Neural cell (in vitro differentiated cells): ENCODE data around the gene F13B. TPM values are rescaled to one million over a fixed set of nuclear protein-coding genes. Genes with fewer than 3 reads are reported as not detected.

Source experiments
- H2AFZ ChIP-seq: fragments of 200-600, 300-800 bp; sonication (generic), shearing (Covaris generic); 2 replicates; pipeline ENCODE4 v1.6.0; 2014; ENCODE audit warnings: low read depth, mild to moderate bottlenecking, antibody characterized with exemption, low read length, moderate library complexity
- H3F3A ChIP-seq: fragments of 200-600 bp; shearing (Covaris generic); 2 replicates; pipeline ENCODE4 v1.6.1; 2016; ENCODE audit warnings: mild to moderate bottlenecking, moderate library complexity, mixed read lengths, antibody characterized with exemption, low read length; ENCODE audit not compliant: insufficient read depth, poor library complexity, severe bottlenecking
- H3K27ac ChIP-seq: fragments of 200-600, 300-800 bp; sonication (generic), shearing (Covaris generic); 2 replicates; pipeline ENCODE4 v1.5.1; 2014; ENCODE audit warnings: mild to moderate bottlenecking, low read length, moderate library complexity
- H3K27me3 ChIP-seq: fragments of 300-800, 200-600 bp; sonication (generic), shearing (Covaris generic); 2 replicates; pipeline ENCODE4 v1.6.0; 2014; ENCODE audit warnings: mild to moderate bottlenecking, low read depth, low read length, moderate library complexity; ENCODE audit not compliant: insufficient read depth
- H3K36me3 ChIP-seq: fragments of 300-800, 200-600 bp; sonication (generic), shearing (Covaris generic); 2 replicates; pipeline ENCODE4 v1.5.1; 2014; ENCODE audit warnings: mild to moderate bottlenecking, antibody characterized with exemption, low read length, moderate library complexity; ENCODE audit not compliant: insufficient read depth
- H3K4me2 ChIP-seq: fragments of 300-800, 200-600 bp; sonication (generic), shearing (Covaris generic); 2 replicates; pipeline ENCODE4 v1.6.0; 2014; ENCODE audit warnings: mild to moderate bottlenecking, low read length
- H3K4me3 ChIP-seq: fragments of 300-800, 200-600 bp; sonication (generic), shearing (Covaris generic); 2 replicates; pipeline ENCODE4 v1.5.1; 2014; ENCODE audit warnings: mild to moderate bottlenecking, low read length, moderate library complexity
- H3K79me2 ChIP-seq: fragments of 200-600 bp; shearing (Covaris generic); replicated peaks from 2 replicates; pipeline ENCODE4 v1.6.0; 2014; ENCODE audit warnings: mild to moderate bottlenecking, low read length, moderate library complexity; ENCODE audit not compliant: insufficient read depth
- H3K9ac ChIP-seq: fragments of 300-800, 200-600 bp; sonication (generic), shearing (Covaris generic); 2 replicates; pipeline ENCODE4 v1.6.1; 2016; ENCODE audit warnings: mild to moderate bottlenecking, low read length, mixed read lengths
- H3K9me2 ChIP-seq: fragments of 200-600 bp; shearing (Covaris generic); 2 replicates; pipeline ENCODE4 v1.6.1; 2016; ENCODE audit warnings: mild to moderate bottlenecking, low read length, mixed read lengths; ENCODE audit not compliant: insufficient read depth
- H3K9me3 ChIP-seq: fragments of 200-600, 300-800 bp; sonication (generic), shearing (Covaris generic); 2 replicates; pipeline ENCODE4 v1.6.1; 2016; ENCODE audit warnings: mild to moderate bottlenecking, mixed run types, low read length, moderate library complexity, mixed read lengths
- H4K20me1 ChIP-seq: fragments of 200-600 bp; shearing (Covaris generic); 2 replicates; pipeline ENCODE4 v1.6.1; 2016; ENCODE audit warnings: mild to moderate bottlenecking, mixed run types; ENCODE audit not compliant: insufficient read depth
- EP300 ChIP-seq: fragments of 450-650 bp; conservative IDR thresholded peaks from 2 replicates; pipeline ENCODE4 v1.6.1; 2014; ENCODE audit warnings: antibody characterized with exemption, mild to moderate bottlenecking, moderate library complexity; ENCODE audit not compliant: poor library complexity, severe bottlenecking
- EZH2 ChIP-seq: fragments of 200-600, 300-800 bp; shearing (Covaris generic), sonication (generic); IDR thresholded peaks from 2 replicates; pipeline ENCODE4 v1.6.1; 2014; ENCODE audit warnings: antibody characterized with exemption, low read length, borderline replicate concordance, mild to moderate bottlenecking; ENCODE audit not compliant: insufficient read depth, poor library complexity, severe bottlenecking
- MXI1 ChIP-seq: fragments of 450-650 bp; conservative IDR thresholded peaks from 2 replicates; pipeline ENCODE4 v1.6.1; 2014; ENCODE audit warnings: antibody characterized with exemption, mild to moderate bottlenecking; ENCODE audit not compliant: poor library complexity, severe bottlenecking
- POLR2AphosphoS5 ChIP-seq: IDR thresholded peaks from 2 replicates; pipeline ENCODE4 v1.6.1; 2012
- RAD21 ChIP-seq: fragments of 450-650 bp; conservative IDR thresholded peaks from 2 replicates; pipeline ENCODE4 v1.6.1; 2014; ENCODE audit warnings: antibody characterized with exemption, mild to moderate bottlenecking, moderate library complexity
- SMC3 ChIP-seq: fragments of 450-650 bp; conservative IDR thresholded peaks from 2 replicates; pipeline ENCODE4 v1.6.1; 2014; ENCODE audit warnings: antibody characterized with exemption, mild to moderate bottlenecking, moderate library complexity; ENCODE audit not compliant: poor library complexity
- TAF1 ChIP-seq: IDR thresholded peaks from 2 replicates; pipeline ENCODE4 v1.6.1; 2012; ENCODE audit warnings: low read depth
- polyA plus RNA-seq: library from polyadenylated mRNA; depleted of rRNA; stranded (reverse); fragments of >200 nt; gene quantifications from 2 replicates; pipeline ENCODE4 v1.2.3, GENCODE V29; 2014
- TF ChIP-seq, protein P1 (sequence below): IDR thresholded peaks from 2 replicates; pipeline ENCODE4 v1.6.1; 2012; ENCODE audit warnings: borderline replicate concordance
- TF ChIP-seq, protein P2 (sequence below): fragments of 450-650 bp; IDR thresholded peaks from 2 replicates; pipeline ENCODE4 v1.5.1; 2014; ENCODE audit warnings: antibody characterized with exemption, mild to moderate bottlenecking, moderate library complexity; ENCODE audit not compliant: poor library complexity, severe bottlenecking

The F13B gene
- polyA plus RNA-seq, 1 donor from 2014 or later: not detected

DNA sequence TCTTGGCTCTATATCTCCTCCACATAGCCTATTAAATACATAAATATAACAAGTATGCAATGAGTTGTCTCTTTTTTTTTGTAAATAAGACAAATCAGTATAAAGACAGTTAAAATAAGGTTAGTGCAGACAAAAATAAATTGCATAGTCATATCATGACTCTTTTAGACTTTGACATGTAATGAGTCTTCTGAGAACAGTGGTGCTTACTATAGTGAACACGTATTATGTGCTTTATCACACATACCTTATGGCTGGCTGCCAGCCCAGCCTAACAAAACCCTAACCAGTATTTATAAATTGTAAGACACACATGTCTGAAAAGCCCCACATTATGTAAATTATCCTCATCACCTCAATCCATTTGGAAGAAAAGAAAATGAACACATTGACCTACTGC lies 29.1 kb upstream of the F13B start:
- no peaks in the 10 kb centered on the region for H3F3A ChIP-seq
- TF ChIP-seq EP300: no peak
- no peak for TF ChIP-seq EZH2
- no peak for TF ChIP-seq RAD21
- H3K9ac ChIP-seq: no peak overlapping the region
- H3K27me3 ChIP-seq: no peaks in the 10 kb centered on the region
- no peaks in the 10 kb centered on the region for H3K9me3 ChIP-seq
- H2AFZ ChIP-seq: no peak overlapping the region
- H3K9me2 ChIP-seq: no peaks in the 10 kb centered on the region
- H3K4me2 ChIP-seq: no peak overlapping the region
- no peaks in the 10 kb centered on the region for H3K36me3 ChIP-seq
- no peak overlapping the region for H3K27ac ChIP-seq
- no peaks in the 10 kb centered on the region for H3K79me2 ChIP-seq
- no peaks in the 10 kb centered on the region for H4K20me1 ChIP-seq
- H3K4me3 ChIP-seq: no peak overlapping the region

DNA sequence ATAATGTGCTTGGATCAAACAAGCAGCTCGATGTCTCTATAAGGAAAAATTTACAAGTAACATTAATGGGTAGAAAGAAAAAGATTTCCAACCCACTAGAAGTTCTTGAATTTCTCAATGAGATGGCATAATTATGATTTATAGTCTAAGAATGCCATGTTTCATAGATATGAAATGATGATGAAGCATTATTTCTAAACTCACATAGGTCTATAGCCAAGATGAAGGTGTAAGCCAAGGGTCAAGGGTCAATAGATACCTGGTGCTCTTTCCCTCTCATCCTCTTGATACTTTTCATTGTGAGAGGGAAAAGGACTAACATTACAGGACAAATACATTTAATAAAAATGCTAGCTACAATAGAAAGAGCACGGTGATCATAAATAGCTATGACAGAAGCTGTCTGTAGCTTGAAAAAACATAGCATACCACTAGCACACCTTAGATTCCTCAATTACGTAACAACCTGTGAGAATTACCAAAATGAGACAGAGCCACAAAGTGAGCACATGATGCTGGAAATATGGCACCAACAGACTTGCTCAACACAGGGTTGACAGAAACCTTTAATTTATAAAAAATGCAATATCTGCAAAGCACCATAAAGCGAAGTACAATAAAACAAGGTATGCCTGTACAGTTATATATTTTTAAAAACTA lies 26.3 kb upstream of the F13B start:
- Histone ChIP-seq H3K4me3 (no peak overlapping the region), H3K9ac (no peak overlapping the region), H3K36me3 (no peaks in the 10 kb centered on the region), H3K27ac (no peak overlapping the region), H3K9me3 (no peaks in the 10 kb centered on the region), H3K4me2 (no peak overlapping the region), H3K79me2 (no peaks in the 10 kb centered on the region), H4K20me1 (no peaks in the 10 kb centered on the region), H3F3A (no peaks in the 10 kb centered on the region), H3K27me3 (no peaks in the 10 kb centered on the region), H3K9me2 (no peaks in the 10 kb centered on the region), H2AFZ (no peak overlapping the region)
- TF ChIP-seq RAD21 (no peak), MXI1 (no peak), SMC3 (no peak), EP300 (no peak), EZH2 (no peak), POLR2AphosphoS5 (no peak), TAF1 (no peak)
- TF ChIP-seq, protein P1, sequence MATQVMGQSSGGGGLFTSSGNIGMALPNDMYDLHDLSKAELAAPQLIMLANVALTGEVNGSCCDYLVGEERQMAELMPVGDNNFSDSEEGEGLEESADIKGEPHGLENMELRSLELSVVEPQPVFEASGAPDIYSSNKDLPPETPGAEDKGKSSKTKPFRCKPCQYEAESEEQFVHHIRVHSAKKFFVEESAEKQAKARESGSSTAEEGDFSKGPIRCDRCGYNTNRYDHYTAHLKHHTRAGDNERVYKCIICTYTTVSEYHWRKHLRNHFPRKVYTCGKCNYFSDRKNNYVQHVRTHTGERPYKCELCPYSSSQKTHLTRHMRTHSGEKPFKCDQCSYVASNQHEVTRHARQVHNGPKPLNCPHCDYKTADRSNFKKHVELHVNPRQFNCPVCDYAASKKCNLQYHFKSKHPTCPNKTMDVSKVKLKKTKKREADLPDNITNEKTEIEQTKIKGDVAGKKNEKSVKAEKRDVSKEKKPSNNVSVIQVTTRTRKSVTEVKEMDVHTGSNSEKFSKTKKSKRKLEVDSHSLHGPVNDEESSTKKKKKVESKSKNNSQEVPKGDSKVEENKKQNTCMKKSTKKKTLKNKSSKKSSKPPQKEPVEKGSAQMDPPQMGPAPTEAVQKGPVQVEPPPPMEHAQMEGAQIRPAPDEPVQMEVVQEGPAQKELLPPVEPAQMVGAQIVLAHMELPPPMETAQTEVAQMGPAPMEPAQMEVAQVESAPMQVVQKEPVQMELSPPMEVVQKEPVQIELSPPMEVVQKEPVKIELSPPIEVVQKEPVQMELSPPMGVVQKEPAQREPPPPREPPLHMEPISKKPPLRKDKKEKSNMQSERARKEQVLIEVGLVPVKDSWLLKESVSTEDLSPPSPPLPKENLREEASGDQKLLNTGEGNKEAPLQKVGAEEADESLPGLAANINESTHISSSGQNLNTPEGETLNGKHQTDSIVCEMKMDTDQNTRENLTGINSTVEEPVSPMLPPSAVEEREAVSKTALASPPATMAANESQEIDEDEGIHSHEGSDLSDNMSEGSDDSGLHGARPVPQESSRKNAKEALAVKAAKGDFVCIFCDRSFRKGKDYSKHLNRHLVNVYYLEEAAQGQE: no peak
- TF ChIP-seq, protein P2, sequence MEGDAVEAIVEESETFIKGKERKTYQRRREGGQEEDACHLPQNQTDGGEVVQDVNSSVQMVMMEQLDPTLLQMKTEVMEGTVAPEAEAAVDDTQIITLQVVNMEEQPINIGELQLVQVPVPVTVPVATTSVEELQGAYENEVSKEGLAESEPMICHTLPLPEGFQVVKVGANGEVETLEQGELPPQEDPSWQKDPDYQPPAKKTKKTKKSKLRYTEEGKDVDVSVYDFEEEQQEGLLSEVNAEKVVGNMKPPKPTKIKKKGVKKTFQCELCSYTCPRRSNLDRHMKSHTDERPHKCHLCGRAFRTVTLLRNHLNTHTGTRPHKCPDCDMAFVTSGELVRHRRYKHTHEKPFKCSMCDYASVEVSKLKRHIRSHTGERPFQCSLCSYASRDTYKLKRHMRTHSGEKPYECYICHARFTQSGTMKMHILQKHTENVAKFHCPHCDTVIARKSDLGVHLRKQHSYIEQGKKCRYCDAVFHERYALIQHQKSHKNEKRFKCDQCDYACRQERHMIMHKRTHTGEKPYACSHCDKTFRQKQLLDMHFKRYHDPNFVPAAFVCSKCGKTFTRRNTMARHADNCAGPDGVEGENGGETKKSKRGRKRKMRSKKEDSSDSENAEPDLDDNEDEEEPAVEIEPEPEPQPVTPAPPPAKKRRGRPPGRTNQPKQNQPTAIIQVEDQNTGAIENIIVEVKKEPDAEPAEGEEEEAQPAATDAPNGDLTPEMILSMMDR: no peak
